HCT116 (cell line): Measurements from ENCODE around the gene CADPS. TPM values are rescaled to one million over a fixed set of nuclear protein-coding genes. Genes with fewer than 3 reads are reported as not detected.

Experiments used
- ATAC-seq: fragments of 200-7000 bp; cut with Tn5 transposase; 2 replicates; pipeline ENCODE4 v1.9.1; 2020; ENCODE audit warnings: mild to moderate bottlenecking, moderate library complexity
- BruUV-seq: library from RNA; stranded (reverse); fragments of 400-500 nt; replicated peaks from 2 replicates; lab custom pipeline; 2021; lab: Mats Ljungman, UMichigan
- CTCF ChIA-PET: fragments of 300-600 bp; sonication (Branson Sonifier 250); formaldehyde crosslinking; loops from one replicate; lab custom pipeline; 2021; ENCODE audit warnings: antibody characterized with exemption; lab: Charles Lee
- POLR2A ChIA-PET: fragments of 300-600, 350-600 bp; sonication (Branson Sonifier 250); formaldehyde crosslinking; loops from one replicate; lab custom pipeline; 2021; ENCODE audit warnings: antibody characterized with exemption; lab: Charles Lee
- RAD21 ChIA-PET, 2 experiments: fragments of 300-600 bp; sonication (Branson Sonifier 250); formaldehyde crosslinking; loops; one replicate each; lab custom pipeline; 2023; ENCODE audit warnings: low total read pairs in 2 of 2; ENCODE audit not compliant: uncharacterized antibody in 2 of 2, unreplicated experiment in 2 of 2, low non-redundant PET in 1 of 2; lab: Charles Lee
- DNase-seq: peaks from one replicate; pipeline ENCODE4 v3.0.0-alpha.2; 2010; ENCODE audit warnings: low read depth, low spot score
- H2AFZ ChIP-seq: fragments of 200-600 bp; shearing (Covaris generic), sonication (generic); 2 replicates; pipeline ENCODE4 v1.6.1; 2017; ENCODE audit warnings: low read depth, mixed run types, mixed read lengths, antibody characterized with exemption, low read length; ENCODE audit not compliant: poor library complexity, severe bottlenecking
- H3K27ac ChIP-seq: 2 replicates; pipeline ENCODE4 v1.5.1; 2012; ENCODE audit warnings: low read depth, low read length
- H3K27me3 ChIP-seq: fragments of 200-600 bp; sonication (generic); 2 replicates; pipeline ENCODE4 v1.6.1; 2016; ENCODE audit warnings: mixed run types, low read length, mixed read lengths; ENCODE audit not compliant: insufficient read depth
- H3K36me3 ChIP-seq, 2 experiments: fragments of 200-500 bp in 1 of 2; fragments of 200-600 bp in 1 of 2; sonication (Bioruptor generic) in 1 of 2; sonication (generic) in 1 of 2; 2 replicates each; pipeline versions ENCODE4 v1.5.1 to v1.6.1; 2014 to 2016; ENCODE audit warnings: low read length in 2 of 2, inconsistent platforms in 1 of 2, mixed read lengths in 1 of 2, mixed run types in 1 of 2; ENCODE audit not compliant: insufficient read depth in 2 of 2, control insufficient read depth in 1 of 2
- H3K4me1 ChIP-seq, 2 experiments: fragments of 200-600 bp in 1 of 2; sonication (generic) in 1 of 2; 2 replicates each; pipeline versions ENCODE4 v1.5.1 to v1.6.1; 2012 to 2017; ENCODE audit warnings: low read length in 2 of 2, inconsistent platforms in 1 of 2, mild to moderate bottlenecking in 1 of 2, mixed read lengths in 1 of 2, mixed run types in 1 of 2, moderate library complexity in 1 of 2; ENCODE audit not compliant: insufficient read depth in 2 of 2, control insufficient read depth in 1 of 2
- H3K4me2 ChIP-seq: fragments of 200-600 bp; sonication (generic); 2 replicates; pipeline ENCODE4 v1.6.1; 2017; ENCODE audit warnings: mixed run types, low read length, mixed read lengths
- H3K4me3 ChIP-seq, 2 experiments: fragments of 200-600 bp in 1 of 2; sonication (generic) in 1 of 2; replicated peaks in 1 of 2; 2 replicates each; pipeline ENCODE4 v1.5.1; 2011 to 2016; ENCODE audit warnings: low read length in 2 of 2, control low read depth in 1 of 2, low read depth in 1 of 2, mild to moderate bottlenecking in 1 of 2, mixed read lengths in 1 of 2, mixed run types in 1 of 2
- H3K79me2 ChIP-seq: fragments of 200-600 bp; sonication (generic); 2 replicates; pipeline ENCODE4 v1.6.1; 2017; ENCODE audit warnings: mild to moderate bottlenecking, mixed run types, low read length, moderate library complexity, mixed read lengths; ENCODE audit not compliant: insufficient read depth
- H3K9ac ChIP-seq: fragments of 200-600 bp; sonication (generic); 2 replicates; pipeline ENCODE4 v1.6.1; 2016; ENCODE audit warnings: low read length, mixed read lengths
- H3K9me2 ChIP-seq: fragments of 200-600 bp; sonication (generic), shearing (Covaris generic); 2 replicates; pipeline ENCODE4 v1.6.1; 2017; ENCODE audit warnings: mixed run types, mild to moderate bottlenecking, moderate library complexity; ENCODE audit not compliant: insufficient read depth
- H3K9me3 ChIP-seq, 2 experiments: fragments of 200-500 bp in 1 of 2; fragments of 200-600 bp in 1 of 2; sonication (Bioruptor generic) in 1 of 2; sonication (generic) in 1 of 2; 2 replicates each; pipeline ENCODE4 v1.6.1; 2014 to 2017; ENCODE audit warnings: low read length in 2 of 2, mixed read lengths in 2 of 2, inconsistent platforms in 1 of 2, low read depth in 1 of 2, mild to moderate bottlenecking in 1 of 2, mixed run types in 1 of 2, moderate library complexity in 1 of 2; ENCODE audit not compliant: control insufficient read depth in 1 of 2, insufficient read depth in 1 of 2
- H4K20me1 ChIP-seq: fragments of 200-600 bp; sonication (generic), shearing (Covaris generic); 2 replicates; pipeline ENCODE4 v1.6.1; 2017; ENCODE audit warnings: mixed run types, mild to moderate bottlenecking, moderate library complexity; ENCODE audit not compliant: insufficient read depth
- EZH2 ChIP-seq: fragments of 200-600 bp; sonication (generic); IDR thresholded peaks from 2 replicates; pipeline ENCODE4 v1.6.1; 2017; ENCODE audit warnings: antibody characterized with exemption, mixed run types
- FOSL1 ChIP-seq: IDR thresholded peaks from 2 replicates; pipeline ENCODE4 v1.6.1; 2012; ENCODE audit warnings: low read depth
- MAX ChIP-seq: IDR thresholded peaks from 2 replicates; pipeline ENCODE4 v1.6.1; 2012
- SIN3A ChIP-seq: IDR thresholded peaks from 2 replicates; pipeline ENCODE4 v1.6.1; 2012; ENCODE audit warnings: low read depth
- SP1 ChIP-seq: IDR thresholded peaks from 2 replicates; pipeline ENCODE4 v1.6.1; 2012; ENCODE audit warnings: low read depth
- TCF7L2 ChIP-seq: IDR thresholded peaks from 2 replicates; pipeline ENCODE4 v1.7.0; 2011; ENCODE audit warnings: borderline replicate concordance, inconsistent platforms; ENCODE audit not compliant: insufficient read depth, insufficient read length; ENCODE audit errors: extremely low read depth
- YY1 ChIP-seq: IDR thresholded peaks from 2 replicates; pipeline ENCODE4 v1.6.1; 2011; ENCODE audit warnings: low read length, low read depth, moderate library complexity, mild to moderate bottlenecking; ENCODE audit not compliant: insufficient replicate concordance; ENCODE audit errors: extremely low read depth
- ZBTB33 ChIP-seq: IDR thresholded peaks from 2 replicates; pipeline ENCODE4 v1.6.1; 2011; ENCODE audit warnings: mild to moderate bottlenecking, low read length, moderate library complexity; ENCODE audit not compliant: insufficient replicate concordance; ENCODE audit errors: extremely low read depth
- ZNF274 ChIP-seq: fragments of 200-500 bp; sonication (Bioruptor generic); IDR thresholded peaks from 2 replicates; pipeline ENCODE4 v1.6.1; 2014; ENCODE audit warnings: mild to moderate bottlenecking, low read depth, low read length, inconsistent platforms
- intact Hi-C: fragments of 100-400 bp; cut with micrococcal nuclease; formaldehyde crosslinking; loops from 2 replicates; pipeline ENCODE4 v1.10.0; 2022
- total RNA-seq: library from RNA; stranded (reverse); gene quantifications from one replicate; pipeline ENCODE4 v1.2.1, GENCODE V29; 2021; ENCODE audit not compliant: unreplicated experiment

CADPS gene
- total RNA-seq, 1 experiment from 2014 or later = not detected

- TF ChIP-seq FOSL1 (no peak), MAX (no peak), ZNF274 (no peak), SIN3A (no peak), YY1 (no peak), SP1 (no peak), TCF7L2 (no peak), ZBTB33 (no peak), EZH2 (no peak)
Measured at GRCh38 chr3:62839748-62840147, 35.5 kb downstream of the CADPS start (continued).

GRCh38 chr3:62837145-62837787 is 38.0 kb downstream of the CADPS start:
- BruUV-seq = no TSS peak

More at GRCh38 chr3:62837145-62837787, 38.0 kb downstream of the CADPS start:
- Histone ChIP-seq H4K20me1 (no peaks in the 10 kb centered on the region), H3K36me3 (no peaks in the 10 kb centered on the region), H3K27ac (no peak overlapping the region), H3K79me2 (no peaks in the 10 kb centered on the region), H3K4me3 (no peak overlapping the region), H3K9me3 (no peaks in the 10 kb centered on the region), H3K9me2 (no peaks in the 10 kb centered on the region)
- ChIA-PET CTCF (no interaction called here), RAD21 (no interaction called here), POLR2A (no interaction called here)
- intact Hi-C loops = no loop called here
- TF ChIP-seq SIN3A = no peak
- TF ChIP-seq ZBTB33 = no peak
- TF ChIP-seq ZNF274 = no peak
- TF ChIP-seq, all 23 proteins: peak for 0
- Histone ChIP-seq H3K4me2 (no peak overlapping the region), H3K9ac (no peak overlapping the region), H3K27me3 (peaks cover 10% of the 10 kb centered on the region; the same call in 1 of the 2 replicates), H2AFZ (no peak overlapping the region), H3K4me1 (no peaks in the 10 kb centered on the region)
- DNase-seq (no peak), ATAC-seq (no peak)
